Muscle layer of duodenum (tissue), 2 donors: ENCODE measurements around the gene DMD.

ENCODE experiments used
- H3K27ac ChIP-seq: one replicate; pipeline ENCODE4 v1.7.0; 2013; ENCODE audit warnings: mild to moderate bottlenecking, low read length
- H3K27me3 ChIP-seq: one replicate; pipeline ENCODE4 v1.7.0; 2013; ENCODE audit warnings: low read depth, mild to moderate bottlenecking, control low read depth, low read length
- H3K36me3 ChIP-seq, 2 donors: one replicate each; pipeline ENCODE4 v1.7.0; 2013; ENCODE audit warnings: low read length in 2 of 2, control low read depth in 1 of 2, mild to moderate bottlenecking in 1 of 2; ENCODE audit not compliant: insufficient read depth in 2 of 2, control insufficient read depth in 1 of 2
- H3K4me1 ChIP-seq, 2 donors: one replicate each; pipeline ENCODE4 v1.7.0; 2013; ENCODE audit warnings: low read length in 2 of 2, mild to moderate bottlenecking in 2 of 2, control low read depth in 1 of 2, moderate library complexity in 1 of 2; ENCODE audit not compliant: insufficient read depth in 2 of 2, control insufficient read depth in 1 of 2
- H3K4me3 ChIP-seq, 2 donors: one replicate each; pipeline ENCODE4 v1.7.0; 2013; ENCODE audit warnings: low read length in 2 of 2, low read depth in 1 of 2, mild to moderate bottlenecking in 1 of 2
- H3K9me3 ChIP-seq, 2 donors: one replicate each; pipeline ENCODE4 v1.7.0; 2013; ENCODE audit warnings: low read length in 2 of 2, control low read depth in 1 of 2, mild to moderate bottlenecking in 1 of 2; ENCODE audit not compliant: control insufficient read depth in 1 of 2
- donor health status: healthy.

The DMD gene

GRCh38 chrX:31522760-31523159, 1688.6 kb downstream of the DMD start:
- H3K36me3 ChIP-seq = no peaks in the 10 kb centered on the region
- no peaks in the 10 kb centered on the region for H3K4me1 ChIP-seq
- no peaks in the 10 kb centered on the region for H3K27me3 ChIP-seq
- H3K9me3 ChIP-seq = no peaks in the 10 kb centered on the region
- no peak overlapping the region for H3K4me3 ChIP-seq
- H3K27ac ChIP-seq = no peak overlapping the region

- Histone ChIP-seq H3K4me1 (no peaks in the 10 kb centered on the region), H3K4me3 (no peak overlapping the region), H3K9me3 (no peaks in the 10 kb centered on the region), H3K36me3 (no peaks in the 10 kb centered on the region), H3K27ac (no peak overlapping the region), H3K27me3 (no peaks in the 10 kb centered on the region)
These were observed 1689.4 kb downstream of the DMD start for GRCh38 chrX:31521941-31522340.

GRCh38 chrX:31516527-31516926, 1694.8 kb downstream of the DMD start:
- Histone ChIP-seq H3K4me3 (no peak overlapping the region), H3K4me1 (no peaks in the 10 kb centered on the region), H3K36me3 (no peaks in the 10 kb centered on the region), H3K9me3 (no peaks in the 10 kb centered on the region), H3K27me3 (no peaks in the 10 kb centered on the region), H3K27ac (no peak overlapping the region)

GRCh38 chrX:31508338-31508737, 1703.0 kb downstream of the DMD start:
- peak overlapping the region; percentile 47 for H3K27ac ChIP-seq
- no peak overlapping the region for H3K4me3 ChIP-seq
- no peaks in the 10 kb centered on the region for H3K27me3 ChIP-seq
- H3K36me3 ChIP-seq = no peaks in the 10 kb centered on the region
- H3K9me3 ChIP-seq = no peaks in the 10 kb centered on the region
- peaks cover 0 to 4% of the 10 kb centered on the region in 2 donors for H3K4me1 ChIP-seq

GRCh38 chrX:31506928-31507327, 1704.4 kb downstream of the DMD start:
- no peaks in the 10 kb centered on the region for H3K9me3 ChIP-seq
- no peak overlapping the region for H3K27ac ChIP-seq
- H3K4me1 ChIP-seq = peaks cover 0 to 4% of the 10 kb centered on the region in 2 donors
- H3K27me3 ChIP-seq = no peaks in the 10 kb centered on the region
- H3K36me3 ChIP-seq = no peaks in the 10 kb centered on the region
- H3K4me3 ChIP-seq = no peak overlapping the region

- H3K27ac ChIP-seq = no peak overlapping the region
- no peak overlapping the region for H3K4me3 ChIP-seq
- H3K4me1 ChIP-seq = peaks cover 0 to 4% of the 10 kb centered on the region in 2 donors
- no peaks in the 10 kb centered on the region for H3K9me3 ChIP-seq
- H3K36me3 ChIP-seq = no peaks in the 10 kb centered on the region
- no peaks in the 10 kb centered on the region for H3K27me3 ChIP-seq
These were observed 1705.0 kb downstream of the DMD start for GRCh38 chrX:31506360-31506759.

- no peaks in the 10 kb centered on the region for H3K9me3 ChIP-seq
- no peaks in the 10 kb centered on the region for H3K36me3 ChIP-seq
- H3K27ac ChIP-seq = no peak overlapping the region
- H3K4me3 ChIP-seq = no peak overlapping the region
- no peaks in the 10 kb centered on the region for H3K4me1 ChIP-seq
- no peaks in the 10 kb centered on the region for H3K27me3 ChIP-seq
These were observed 1710.4 kb downstream of the DMD start for GRCh38 chrX:31500921-31501320.

GRCh38 chrX:31499109-31499508, 1712.2 kb downstream of the DMD start:
- H3K36me3 ChIP-seq = no peaks in the 10 kb centered on the region
- H3K9me3 ChIP-seq = no peaks in the 10 kb centered on the region
- H3K4me3 ChIP-seq = no peak overlapping the region
- no peaks in the 10 kb centered on the region for H3K4me1 ChIP-seq
- no peak overlapping the region for H3K27ac ChIP-seq
- no peaks in the 10 kb centered on the region for H3K27me3 ChIP-seq

GRCh38 chrX:31497086-31497485, 1714.3 kb downstream of the DMD start:
- Histone ChIP-seq H3K27ac (no peak overlapping the region), H3K27me3 (no peaks in the 10 kb centered on the region), H3K36me3 (no peaks in the 10 kb centered on the region), H3K4me1 (no peaks in the 10 kb centered on the region), H3K9me3 (no peaks in the 10 kb centered on the region), H3K4me3 (no peak overlapping the region)

- H3K36me3 ChIP-seq = no peaks in the 10 kb centered on the region
- H3K27ac ChIP-seq = no peak overlapping the region
These were observed 1723.4 kb downstream of the DMD start for GRCh38 chrX:31487951-31488350.

GRCh38 chrX:31483336-31483735, 1728.0 kb downstream of the DMD start:
- no peak overlapping the region for H3K27ac ChIP-seq
- H3K27me3 ChIP-seq = no peaks in the 10 kb centered on the region
- no peaks in the 10 kb centered on the region for H3K9me3 ChIP-seq
- H3K4me3 ChIP-seq = no peak overlapping the region
- no peaks in the 10 kb centered on the region for H3K4me1 ChIP-seq
- H3K36me3 ChIP-seq = no peaks in the 10 kb centered on the region

More at GRCh38 chrX:31487951-31488350, 1723.4 kb downstream of the DMD start:
- H3K4me3 ChIP-seq = no peak overlapping the region
- H3K4me1 ChIP-seq = no peaks in the 10 kb centered on the region
- H3K9me3 ChIP-seq = no peaks in the 10 kb centered on the region
- no peaks in the 10 kb centered on the region for H3K27me3 ChIP-seq

- Histone ChIP-seq H3K27ac (no peak overlapping the region), H3K27me3 (no peaks in the 10 kb centered on the region), H3K4me1 (no peaks in the 10 kb centered on the region), H3K4me3 (no peak overlapping the region), H3K9me3 (no peaks in the 10 kb centered on the region), H3K36me3 (no peaks in the 10 kb centered on the region)
These were observed 1730.7 kb downstream of the DMD start for GRCh38 chrX:31480696-31481095.
